Measurements from ENCODE around the gene UBXN4.
"Not testable (repeated sequence)": the region's sequence is repeated elsewhere in the genome, so short reads cannot be mapped to it uniquely, and the experiment has no call there.

UBXN4 gene

GRCh38 chr2:135768863-135769262 lies 27.2 kb downstream of the UBXN4 start:
- DNase-seq (ENCODE audit: low read depth) = no peak

DNA sequence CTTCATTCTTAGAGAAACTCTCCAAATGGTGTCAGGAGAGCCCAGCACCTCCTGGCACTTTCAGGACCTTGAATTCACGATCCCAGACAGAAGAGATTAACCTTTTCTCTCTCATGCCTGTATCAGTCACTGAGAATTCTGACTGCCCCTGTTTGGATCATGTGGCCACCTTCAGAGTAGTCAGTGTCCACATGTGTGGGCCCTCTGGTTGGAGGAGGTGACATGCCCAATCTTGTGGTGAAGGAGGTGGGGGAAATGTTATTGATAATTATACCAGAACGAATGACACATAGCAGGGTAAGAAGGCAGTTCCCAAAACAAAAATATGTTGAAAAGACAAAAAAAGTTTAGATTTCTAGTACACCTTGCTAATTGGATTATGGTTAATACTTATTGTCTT lies 31.7 kb downstream of the UBXN4 start:
- DNase-seq (ENCODE audit: low read depth) = no peak

DNA sequence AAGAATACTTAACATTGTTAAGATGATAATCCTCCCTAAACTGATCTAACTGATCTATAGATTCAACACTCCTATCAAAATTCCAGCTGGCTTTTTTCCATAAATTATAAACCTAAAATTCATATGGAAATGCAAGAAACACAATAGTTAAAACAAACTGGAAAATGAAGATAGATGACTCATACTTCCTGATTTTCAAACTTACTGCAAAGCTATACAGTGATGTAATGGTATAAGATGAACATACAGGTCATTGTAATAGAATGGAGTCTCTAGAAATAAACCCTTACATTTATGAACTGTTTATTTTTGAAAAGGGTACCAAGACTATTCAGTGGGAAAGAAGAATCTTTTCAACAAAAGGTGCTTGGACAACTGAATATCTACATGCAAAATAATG lies 32.3 kb downstream of the UBXN4 start:
- no peak for DNase-seq (ENCODE audit: low read depth)

DNA sequence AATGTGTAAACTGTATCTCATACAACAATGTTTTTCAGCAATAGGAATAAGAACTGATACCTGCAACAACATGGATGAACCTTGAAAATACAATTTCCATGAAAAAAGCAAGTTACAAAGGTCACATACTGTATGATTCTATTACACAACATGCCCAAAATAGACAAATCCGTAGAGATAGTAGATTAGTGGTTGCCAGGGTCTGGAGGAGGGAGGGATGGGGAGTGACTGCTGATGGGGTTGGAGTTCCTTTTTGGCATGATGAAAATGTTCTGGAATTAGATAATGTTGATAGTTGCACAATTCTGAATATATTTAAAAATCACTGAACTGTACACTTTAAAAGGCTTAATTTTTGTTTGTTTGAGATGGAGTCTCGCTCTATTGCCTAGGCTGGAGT lies 33.8 kb downstream of the UBXN4 start:
- no peak for DNase-seq (ENCODE audit: low read depth)

DNA sequence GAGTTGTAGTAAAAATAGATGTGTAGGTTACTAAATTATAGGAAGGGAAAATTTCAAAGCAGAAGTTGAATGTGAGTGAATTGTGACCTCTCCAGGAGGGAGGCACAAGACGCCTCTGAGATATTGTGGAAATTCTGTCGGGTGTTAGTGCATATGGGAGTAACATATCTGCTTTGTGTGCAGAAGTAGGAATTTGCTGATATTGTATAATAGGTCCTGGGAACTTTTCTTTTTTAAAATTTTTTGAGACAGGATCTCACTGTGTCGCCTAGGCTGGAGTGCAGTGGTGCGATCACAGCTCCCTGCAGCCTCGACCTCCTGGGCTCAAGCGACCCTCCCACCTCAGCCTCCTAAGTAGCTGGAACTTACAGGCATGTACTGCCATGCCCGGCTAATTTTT lies 34.7 kb downstream of the UBXN4 start:
- DNase-seq (ENCODE audit: low read depth) = no peak

GRCh38 chr2:135782231-135782630 lies 40.6 kb downstream of the UBXN4 start:
- DNase-seq (ENCODE audit: low read depth) = no peak

DNA sequence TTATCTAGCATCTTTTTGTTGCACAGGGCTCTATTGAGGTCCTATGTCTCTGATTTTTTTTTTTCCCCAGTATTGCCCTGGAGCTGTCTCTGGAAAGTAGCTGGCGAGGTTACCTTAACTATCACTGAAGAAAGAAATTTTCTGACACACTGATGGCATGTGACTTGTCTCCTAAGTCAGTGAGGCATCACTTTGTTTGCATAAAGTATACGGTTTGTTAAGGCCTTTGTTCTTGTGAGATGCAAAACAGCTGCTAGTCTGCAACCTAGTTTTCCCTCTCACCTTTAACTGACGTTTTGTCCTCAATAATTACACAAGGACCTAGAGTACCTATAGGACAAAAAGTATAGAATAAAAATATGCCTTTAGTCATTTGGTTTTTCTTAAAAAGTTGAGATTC lies 41.8 kb downstream of the UBXN4 start:
- no peak for DNase-seq (ENCODE audit: low read depth)

DNA sequence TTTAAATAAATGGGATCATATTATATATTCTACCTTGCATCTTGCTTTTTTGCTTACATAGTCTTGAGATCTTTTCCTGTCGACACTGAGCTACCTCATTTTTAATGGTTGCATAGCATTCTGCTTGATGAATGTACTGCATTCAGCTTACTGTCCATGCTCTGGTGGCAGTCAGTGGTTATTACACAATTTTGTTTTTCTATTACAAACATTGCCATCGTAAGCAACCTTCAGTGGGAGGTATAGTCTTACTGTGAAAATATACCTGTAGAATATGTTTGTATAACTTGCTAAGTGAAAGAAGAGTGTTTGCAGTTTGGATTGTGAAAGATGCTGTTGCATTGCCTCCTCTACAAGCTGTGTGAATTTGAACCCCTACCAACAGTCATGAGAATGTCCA lies 43.4 kb downstream of the UBXN4 start:
- no peak for DNase-seq (ENCODE audit: low read depth)

DNA sequence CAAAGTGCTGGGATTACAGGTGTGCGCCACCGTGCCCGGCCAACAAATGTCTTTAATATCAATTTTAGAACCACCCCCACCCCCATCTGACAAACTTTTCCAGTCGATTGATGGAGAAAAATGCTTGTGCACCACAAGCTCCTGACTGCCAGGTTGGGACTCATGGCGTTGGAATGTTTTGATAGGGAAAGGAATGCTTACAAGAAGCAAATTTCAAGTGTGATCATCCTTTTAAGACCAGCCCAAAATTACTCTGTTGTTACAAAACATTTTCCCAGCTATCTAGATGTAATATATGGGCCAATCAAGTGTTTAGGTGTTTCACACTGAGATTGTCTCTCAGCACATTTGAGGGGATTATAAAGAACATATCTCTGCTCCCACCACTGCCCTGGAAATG lies 45.2 kb downstream of the UBXN4 start:
- peak; percentile 98 for DNase-seq (ENCODE audit: low read depth)

- DNase-seq (ENCODE audit: low read depth) = no peak
These were observed 48.8 kb downstream of the UBXN4 start for GRCh38 chr2:135790423-135790822.

DNA sequence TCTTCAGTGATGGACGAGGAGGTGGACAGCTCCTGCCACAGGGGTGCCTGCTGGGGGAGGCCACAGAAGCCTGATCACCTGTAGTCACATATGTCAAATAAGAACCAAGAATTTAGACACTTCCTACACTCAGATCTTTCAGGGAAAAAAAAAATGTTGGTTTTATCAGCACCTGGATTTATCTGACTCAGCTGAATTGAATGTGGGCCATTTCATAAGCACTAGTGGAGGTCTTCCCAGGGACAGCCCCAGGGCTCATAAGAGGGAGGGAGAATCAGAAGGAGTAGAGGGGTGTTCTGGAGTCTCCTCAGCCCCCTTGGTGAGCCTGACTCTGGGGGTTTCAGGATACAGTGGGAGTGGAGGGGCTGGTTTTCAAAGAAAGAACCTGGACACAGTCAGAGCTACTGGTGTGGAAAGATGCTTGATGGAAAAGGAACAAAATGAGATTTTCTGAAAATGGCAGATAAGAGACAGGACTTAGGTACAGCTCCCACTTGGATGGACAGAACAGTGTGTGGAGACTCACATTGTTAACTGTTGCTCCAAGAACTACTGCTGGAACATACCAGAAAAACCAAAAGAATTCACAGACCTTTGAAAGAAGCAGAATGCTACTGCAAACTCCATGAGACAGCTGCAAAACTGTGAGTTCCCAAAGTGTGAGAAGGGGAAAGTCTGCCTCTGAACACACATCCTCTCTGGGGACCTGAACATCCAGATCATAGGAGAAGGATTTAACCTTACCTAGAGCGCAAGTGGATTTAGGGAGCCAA lies 49.9 kb downstream of the UBXN4 start:
- no peak for DNase-seq (ENCODE audit: low read depth)

DNA sequence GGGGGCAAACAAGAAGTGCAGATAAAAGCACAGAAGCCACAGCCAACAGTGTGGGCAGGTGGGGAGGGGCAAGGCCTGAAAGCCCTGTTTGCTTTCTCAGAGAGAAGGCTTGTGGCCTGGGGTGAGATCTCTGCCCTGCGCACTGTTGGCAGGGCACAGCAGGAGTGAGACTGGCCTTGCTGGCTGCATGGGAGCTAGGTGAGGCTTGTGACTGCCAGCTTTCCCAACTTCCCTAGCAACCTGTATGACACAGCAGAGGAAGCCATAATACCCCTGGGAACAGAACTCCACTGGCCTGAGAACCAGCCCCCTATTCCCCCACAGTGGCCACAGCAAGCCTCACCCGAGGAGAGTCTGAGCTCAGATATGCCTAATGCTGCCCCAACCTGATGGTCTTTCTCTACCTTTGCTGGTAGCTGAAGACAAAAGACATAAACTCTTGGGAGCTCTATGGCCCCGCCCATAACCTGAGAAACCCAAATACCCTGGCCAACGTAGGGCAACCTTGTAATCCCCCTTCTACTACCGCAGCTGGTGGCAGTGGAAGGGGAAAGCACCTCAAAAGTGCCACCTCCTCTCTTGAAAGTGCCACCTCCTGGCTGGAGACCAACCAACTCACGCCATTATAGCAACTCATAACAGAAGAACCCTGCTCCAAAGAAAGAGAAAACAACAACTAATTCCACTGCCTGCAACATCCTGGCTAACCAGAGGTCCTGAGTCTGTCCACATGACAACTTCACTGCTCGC lies 50.9 kb downstream of the UBXN4 start:
- no peak for DNase-seq (ENCODE audit: low read depth)

GRCh38 chr2:135795641-135796040 lies 54.0 kb downstream of the UBXN4 start:
- DNase-seq (ENCODE audit: low read depth) = not testable (repeated sequence)

- DNase-seq (ENCODE audit: low read depth) = no peak
These were observed 55.0 kb downstream of the UBXN4 start for GRCh38 chr2:135796606-135797005.

DNA sequence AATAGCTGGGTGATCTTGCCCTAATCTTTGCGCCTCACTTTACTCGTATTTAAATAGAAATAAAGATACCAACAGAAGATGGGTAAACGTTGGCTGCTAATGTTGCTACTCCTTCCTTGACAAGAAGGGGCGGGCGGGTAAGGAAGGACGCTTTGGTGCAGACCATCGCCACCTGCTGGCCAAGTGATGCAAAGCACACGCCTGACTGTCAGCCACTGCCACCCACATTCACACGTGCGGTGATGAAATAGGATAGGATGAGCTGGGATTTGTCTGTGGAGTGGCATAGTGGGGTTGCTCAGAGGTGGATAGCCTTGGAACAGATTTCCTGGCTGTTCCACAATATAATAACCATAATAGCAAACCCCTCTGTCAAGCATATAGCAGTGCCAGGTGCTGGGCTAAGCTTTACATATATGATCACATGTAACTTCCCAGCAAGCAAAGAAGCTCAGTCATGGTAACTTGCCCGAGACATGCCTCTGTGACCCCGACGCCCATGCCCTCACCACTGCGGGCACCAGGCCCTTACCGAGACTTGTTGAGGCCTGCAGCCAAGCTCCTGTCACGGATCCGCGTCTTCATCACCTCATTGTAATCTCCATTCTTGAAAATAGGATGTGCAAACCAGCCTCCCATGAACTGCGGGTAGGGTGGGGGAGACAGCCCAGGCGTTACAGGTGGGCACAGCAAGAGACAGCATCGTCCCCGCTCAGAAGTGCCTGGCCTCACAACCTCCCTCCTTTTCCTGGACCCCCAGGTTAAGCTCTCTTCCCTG lies 56.0 kb downstream of the UBXN4 start:
- peak; percentile 51 for DNase-seq (ENCODE audit: low read depth)

DNA sequence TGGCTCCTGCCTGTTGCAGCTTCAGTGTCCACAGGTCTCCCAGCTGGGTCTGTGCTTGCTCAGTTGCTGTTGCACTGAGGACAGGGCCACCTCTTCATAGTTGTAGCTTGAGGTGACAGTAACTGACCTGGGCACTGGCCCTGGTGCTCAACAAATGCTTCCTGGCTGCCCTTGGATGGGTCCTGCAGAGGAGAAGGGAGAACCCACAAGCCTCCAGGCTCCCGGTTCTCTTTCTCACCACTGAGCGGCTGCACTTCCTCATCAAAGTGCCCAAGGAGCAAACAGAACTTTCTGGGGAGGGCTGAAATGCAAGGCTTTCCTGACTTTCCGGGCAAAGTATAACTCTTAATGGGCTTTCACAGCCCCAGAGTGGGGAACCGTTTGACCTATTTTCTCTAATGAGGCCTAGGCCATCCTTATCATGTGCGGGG lies 56.6 kb downstream of the UBXN4 start:
- DNase-seq (ENCODE audit: low read depth) = no peak

- DNase-seq (ENCODE audit: low read depth) = no peak
These were observed 57.1 kb downstream of the UBXN4 start for GRCh38 chr2:135798762-135799161.

DNA sequence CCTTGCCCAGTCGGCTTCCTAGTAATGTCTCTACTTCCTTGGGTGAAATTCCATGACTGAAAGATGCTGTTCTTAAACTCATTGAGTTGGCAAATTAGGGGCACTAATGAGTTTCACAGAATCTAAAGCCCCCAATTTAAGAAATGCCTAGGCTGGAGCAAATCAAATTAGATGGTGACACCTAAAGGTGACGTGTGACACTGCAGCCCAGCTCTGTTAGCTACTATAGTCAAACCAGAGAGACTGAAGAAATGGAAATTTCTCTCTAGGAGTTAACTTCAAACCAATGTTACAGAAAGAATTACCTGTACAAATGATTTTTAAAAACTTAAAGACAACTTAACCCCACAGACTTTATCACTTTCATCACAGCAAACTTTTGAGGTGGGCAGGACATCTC lies 58.1 kb downstream of the UBXN4 start:
- DNase-seq (ENCODE audit: low read depth) = no peak

GRCh38 chr2:135800513-135801460 lies 59.1 kb downstream of the UBXN4 start:
- no peak for DNase-seq (ENCODE audit: low read depth)

- no peak for DNase-seq (ENCODE audit: low read depth)
These were observed 60.7 kb downstream of the UBXN4 start for GRCh38 chr2:135802350-135802749.

DNA sequence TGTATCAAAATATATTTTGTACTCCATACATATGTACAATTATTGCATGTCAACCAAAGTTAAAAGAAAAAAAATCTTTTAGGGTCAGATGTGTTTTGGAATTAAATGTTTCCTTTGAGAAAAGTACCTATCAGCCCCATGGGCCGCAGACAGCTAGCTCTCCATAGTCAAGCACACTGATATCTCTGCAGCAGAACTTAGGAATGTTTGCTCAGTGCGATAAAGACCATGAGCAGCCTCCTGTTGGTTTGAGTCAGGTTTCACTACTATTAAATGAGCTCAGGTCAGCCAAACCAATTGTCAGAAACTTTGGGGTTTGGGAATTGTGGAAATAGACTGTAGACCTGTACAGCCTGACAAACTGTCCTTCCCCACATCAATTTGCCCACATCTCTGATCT lies 61.6 kb downstream of the UBXN4 start:
- DNase-seq (ENCODE audit: low read depth) = no peak

- DNase-seq (ENCODE audit: low read depth) = not testable (repeated sequence)
These were observed 66.2 kb downstream of the UBXN4 start for GRCh38 chr2:135807874-135808273.
